ENCODE results near the gene PRLR.

- TF ChIP-seq ISL1 (CRISPR knock-in tag; IDR thresholded peaks at IDR 0.05) (no peak), TOX (CRISPR knock-in tag; IDR thresholded peaks at IDR 0.05; ENCODE audit: borderline replicate concordance) (no peak), GLIS3 (CRISPR knock-in tag; IDR thresholded peaks at IDR 0.05) (no peak), ESRRG (CRISPR knock-in tag; IDR thresholded peaks at IDR 0.05) (no peak), TCF4 (CRISPR knock-in tag; IDR thresholded peaks at IDR 0.05; ENCODE audit: borderline replicate concordance) (no peak), CREB5 (CRISPR knock-in tag; IDR thresholded peaks at IDR 0.05; ENCODE audit: low read depth) (no peak), ARNTL (CRISPR knock-in tag; IDR thresholded peaks at IDR 0.05; ENCODE audit: borderline replicate concordance, low read depth) (no peak), ZFP3 (CRISPR knock-in tag; IDR thresholded peaks at IDR 0.05) (no peak), RARB (CRISPR knock-in tag; IDR thresholded peaks at IDR 0.05) (no peak), ZFP30 (CRISPR knock-in tag; IDR thresholded peaks at IDR 0.05) (no peak)
- TF ChIP-seq, protein P1, sequence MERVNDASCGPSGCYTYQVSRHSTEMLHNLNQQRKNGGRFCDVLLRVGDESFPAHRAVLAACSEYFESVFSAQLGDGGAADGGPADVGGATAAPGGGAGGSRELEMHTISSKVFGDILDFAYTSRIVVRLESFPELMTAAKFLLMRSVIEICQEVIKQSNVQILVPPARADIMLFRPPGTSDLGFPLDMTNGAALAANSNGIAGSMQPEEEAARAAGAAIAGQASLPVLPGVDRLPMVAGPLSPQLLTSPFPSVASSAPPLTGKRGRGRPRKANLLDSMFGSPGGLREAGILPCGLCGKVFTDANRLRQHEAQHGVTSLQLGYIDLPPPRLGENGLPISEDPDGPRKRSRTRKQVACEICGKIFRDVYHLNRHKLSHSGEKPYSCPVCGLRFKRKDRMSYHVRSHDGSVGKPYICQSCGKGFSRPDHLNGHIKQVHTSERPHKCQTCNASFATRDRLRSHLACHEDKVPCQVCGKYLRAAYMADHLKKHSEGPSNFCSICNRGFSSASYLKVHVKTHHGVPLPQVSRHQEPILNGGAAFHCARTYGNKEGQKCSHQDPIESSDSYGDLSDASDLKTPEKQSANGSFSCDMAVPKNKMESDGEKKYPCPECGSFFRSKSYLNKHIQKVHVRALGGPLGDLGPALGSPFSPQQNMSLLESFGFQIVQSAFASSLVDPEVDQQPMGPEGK (CRISPR knock-in tag; IDR thresholded peaks at IDR 0.05; ENCODE audit: borderline replicate concordance): no peak
- TF ChIP-seq, protein P2, sequence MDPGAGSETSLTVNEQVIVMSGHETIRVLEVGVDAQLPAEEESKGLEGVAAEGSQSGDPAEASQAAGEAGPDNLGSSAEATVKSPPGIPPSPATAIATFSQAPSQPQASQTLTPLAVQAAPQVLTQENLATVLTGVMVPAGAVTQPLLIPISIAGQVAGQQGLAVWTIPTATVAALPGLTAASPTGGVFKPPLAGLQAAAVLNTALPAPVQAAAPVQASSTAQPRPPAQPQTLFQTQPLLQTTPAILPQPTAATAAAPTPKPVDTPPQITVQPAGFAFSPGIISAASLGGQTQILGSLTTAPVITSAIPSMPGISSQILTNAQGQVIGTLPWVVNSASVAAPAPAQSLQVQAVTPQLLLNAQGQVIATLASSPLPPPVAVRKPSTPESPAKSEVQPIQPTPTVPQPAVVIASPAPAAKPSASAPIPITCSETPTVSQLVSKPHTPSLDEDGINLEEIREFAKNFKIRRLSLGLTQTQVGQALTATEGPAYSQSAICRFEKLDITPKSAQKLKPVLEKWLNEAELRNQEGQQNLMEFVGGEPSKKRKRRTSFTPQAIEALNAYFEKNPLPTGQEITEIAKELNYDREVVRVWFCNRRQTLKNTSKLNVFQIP (CRISPR knock-in tag; IDR thresholded peaks at IDR 0.05; ENCODE audit: borderline replicate concordance, low read depth): no peak
Measured at GRCh38 chr5:35151146-35151920, 79.0 kb downstream of the PRLR start.

All from SK-N-SH treated with all-trans-retinoic acid at 6 μM for 48 hours (cell line).